IMR-90 (cell line): ENCODE data around the gene RPS6KA4. TPM values are rescaled to one million over a fixed set of nuclear protein-coding genes. Genes with fewer than 3 reads are reported as not detected.
A peak's percentile ranks its signal among the peaks of the same experiment; 100 is the strongest.

Source experiments
- ATAC-seq: fragments of 200-7000 bp; cut with Tn5 transposase; 2 replicates; pipeline ENCODE4 v1.9.1; 2020; ENCODE audit warnings: low read depth, mild to moderate bottlenecking, moderate library complexity
- BruUV-seq: library from RNA; stranded (reverse); fragments of 400-500 nt; replicated peaks from 2 replicates; lab custom pipeline; 2021; lab: Mats Ljungman, UMichigan
- CTCF ChIA-PET: fragments of 300-600 bp; formaldehyde crosslinking; extraction: SDS; loops from one replicate; lab custom pipeline; 2021; ENCODE audit warnings: antibody characterized with exemption; lab: Yijun Ruan, JAX
- POLR2A ChIA-PET: fragments of 300-600 bp; sonication (Branson Sonifier 250); formaldehyde crosslinking; loops from one replicate; lab custom pipeline; 2022; ENCODE audit warnings: antibody characterized with exemption; ENCODE audit not compliant: unreplicated experiment; lab: Charles Lee
- DNase-seq: peaks from one replicate; pipeline ENCODE4 v3.0.0; 2013
- H2AFZ ChIP-seq: replicated peaks from 2 replicates; pipeline ENCODE3; 2013; ENCODE audit warnings: low read length, mild to moderate bottlenecking; ENCODE audit not compliant: poor library complexity
- H2AK5ac ChIP-seq: 2 replicates; pipeline ENCODE4 v1.6.1; 2013; ENCODE audit warnings: low read depth, low read length, inconsistent platforms
- H2AK9ac ChIP-seq: replicated peaks from 2 replicates; pipeline ENCODE3; 2013; ENCODE audit warnings: mild to moderate bottlenecking, low read depth, low read length, moderate library complexity; ENCODE audit not compliant: poor library complexity
- H2BK120ac ChIP-seq: 2 replicates; pipeline ENCODE4 v1.6.1; 2013; ENCODE audit warnings: low read depth, low read length, inconsistent platforms
- H2BK15ac ChIP-seq: 3 replicates; pipeline ENCODE4 v1.6.1; 2013; ENCODE audit warnings: low read depth, low read length, inconsistent platforms
- H2BK20ac ChIP-seq: 2 replicates; pipeline ENCODE4 v1.6.1; 2013; ENCODE audit warnings: low read depth, mild to moderate bottlenecking, inconsistent platforms, low read length, moderate library complexity
- H2BK5ac ChIP-seq: 2 replicates; pipeline ENCODE4 v1.6.1; 2013; ENCODE audit warnings: mild to moderate bottlenecking, low read depth, low read length, inconsistent platforms; ENCODE audit not compliant: poor library complexity, severe bottlenecking
- H3K14ac ChIP-seq: replicated peaks from 2 replicates; pipeline ENCODE4 v1.6.1; 2013; ENCODE audit warnings: low read depth, low read length, inconsistent platforms
- H3K18ac ChIP-seq: 2 replicates; pipeline ENCODE4 v1.6.1; 2013; ENCODE audit warnings: low read depth, low read length, control low read depth
- H3K23ac ChIP-seq: 2 replicates; pipeline ENCODE4 v1.6.1; 2013; ENCODE audit warnings: low read depth, low read length, inconsistent platforms
- H3K27ac ChIP-seq: 2 replicates; pipeline ENCODE4 v1.5.1; 2013; ENCODE audit warnings: mild to moderate bottlenecking, control low read depth, low read length; ENCODE audit not compliant: insufficient read depth
- H3K27me3 ChIP-seq: 2 replicates; pipeline ENCODE4 v1.6.1; 2013; ENCODE audit warnings: low read length; ENCODE audit not compliant: control insufficient read depth, insufficient read depth
- H3K36me3 ChIP-seq: 2 replicates; pipeline ENCODE4 v1.6.1; 2013; ENCODE audit warnings: low read length, mixed read lengths; ENCODE audit not compliant: control insufficient read depth, insufficient read depth
- H3K4ac ChIP-seq: 2 replicates; pipeline ENCODE4 v1.6.1; 2013; ENCODE audit warnings: low read depth, low read length, inconsistent platforms
- H3K4me1 ChIP-seq: 2 replicates; pipeline ENCODE4 v1.6.1; 2013; ENCODE audit warnings: low read length, mixed read lengths; ENCODE audit not compliant: control insufficient read depth, insufficient read depth
- H3K4me2 ChIP-seq: 2 replicates; pipeline ENCODE4 v1.6.1; 2013; ENCODE audit warnings: low read depth, mild to moderate bottlenecking, control low read depth, low read length, moderate library complexity
- H3K4me3 ChIP-seq: 2 replicates; pipeline ENCODE4 v1.5.1; 2013; ENCODE audit warnings: low read depth, mild to moderate bottlenecking, control low read depth, low read length, moderate library complexity; ENCODE audit not compliant: insufficient read depth
- H3K56ac ChIP-seq: 2 replicates; pipeline ENCODE4 v1.6.1; 2013; ENCODE audit warnings: low read length, inconsistent platforms; ENCODE audit not compliant: insufficient read depth; ENCODE audit errors: extremely low read depth
- H3K79me1 ChIP-seq, 2 experiments: 2 replicates each; pipeline ENCODE4 v1.6.1; 2013; ENCODE audit warnings: low read length in 2 of 2, inconsistent platforms in 1 of 2, low read depth in 1 of 2
- H3K9ac ChIP-seq: 2 replicates; pipeline ENCODE4 v1.6.1; 2013; ENCODE audit warnings: low read depth, low read length, control low read depth
- H3K9me1 ChIP-seq: 2 replicates; pipeline ENCODE4 v1.6.1; 2013; ENCODE audit warnings: low read length, inconsistent platforms; ENCODE audit not compliant: insufficient read depth
- H3K9me3 ChIP-seq: 2 replicates; pipeline ENCODE4 v1.6.1; 2013; ENCODE audit warnings: low read length; ENCODE audit not compliant: control insufficient read depth, insufficient read depth
- H4K20me1 ChIP-seq: 2 replicates; pipeline ENCODE4 v1.6.1; 2013; ENCODE audit warnings: low read length, inconsistent platforms; ENCODE audit not compliant: insufficient read depth
- H4K5ac ChIP-seq: 2 replicates; pipeline ENCODE4 v1.6.1; 2013; ENCODE audit warnings: mild to moderate bottlenecking, low read depth, low read length, control low read depth
- H4K8ac ChIP-seq, 2 experiments: 2 replicates each; pipeline ENCODE4 v1.6.1; 2013; ENCODE audit warnings: low read depth in 2 of 2, low read length in 2 of 2, control low read depth in 1 of 2, inconsistent platforms in 1 of 2
- H4K91ac ChIP-seq: 2 replicates; pipeline ENCODE4 v1.6.1; 2013; ENCODE audit warnings: low read depth, low read length, inconsistent platforms; ENCODE audit not compliant: insufficient read depth
- BHLHE40 ChIP-seq: fragments of 150-350 bp; IDR thresholded peaks from 2 replicates; pipeline ENCODE4 v1.6.1; 2016; ENCODE audit warnings: mild to moderate bottlenecking, low read depth, low read length
- CEBPB ChIP-seq: IDR thresholded peaks from 2 replicates; pipeline ENCODE4 v1.6.1; 2012; ENCODE audit warnings: low read depth, low read length, improper control_type of control experiment
- CHD1 ChIP-seq: IDR thresholded peaks from 2 replicates; pipeline ENCODE4 v1.6.1; 2012; ENCODE audit warnings: low read depth, low read length, improper control_type of control experiment
- FOS ChIP-seq: fragments of 150-350 bp; IDR thresholded peaks from 2 replicates; pipeline ENCODE4 v1.6.1; 2016; ENCODE audit warnings: low read depth, low read length
- MAFK ChIP-seq: IDR thresholded peaks from 2 replicates; pipeline ENCODE4 v1.6.1; 2012; ENCODE audit warnings: low read depth, low read length, improper control_type of control experiment
- MAZ ChIP-seq: IDR thresholded peaks from 2 replicates; pipeline ENCODE4 v1.6.1; 2012; ENCODE audit warnings: low read depth, mild to moderate bottlenecking, low read length, improper control_type of control experiment, moderate library complexity, borderline replicate concordance
- MXI1 ChIP-seq: IDR thresholded peaks from 2 replicates; pipeline ENCODE4 v1.6.1; 2012; ENCODE audit warnings: low read depth, mild to moderate bottlenecking, low read length, moderate library complexity, borderline replicate concordance
- NFE2L2 ChIP-seq: fragments of 150-350 bp; IDR thresholded peaks from 2 replicates; pipeline ENCODE4 v1.6.1; 2016; ENCODE audit warnings: low read depth, mild to moderate bottlenecking, low read length
- POLR2A ChIP-seq: IDR thresholded peaks from 2 replicates; pipeline ENCODE4 v1.6.1; 2012; ENCODE audit warnings: mild to moderate bottlenecking, low read depth, low read length
- RAD21 ChIP-seq: IDR thresholded peaks from 2 replicates; pipeline ENCODE4 v1.6.1; 2012; ENCODE audit warnings: low read length, improper control_type of control experiment
- RCOR1 ChIP-seq: IDR thresholded peaks from 2 replicates; pipeline ENCODE4 v1.6.1; 2012; ENCODE audit warnings: mild to moderate bottlenecking, low read length, improper control_type of control experiment; ENCODE audit not compliant: insufficient replicate concordance
- RFX5 ChIP-seq: IDR thresholded peaks from 2 replicates; pipeline ENCODE4 v1.8.0; 2012; ENCODE audit warnings: low read depth, mild to moderate bottlenecking, low read length, moderate library complexity
- SMC3 ChIP-seq: fragments of 150-350 bp; IDR thresholded peaks from 2 replicates; pipeline ENCODE4 v1.6.1; 2016; ENCODE audit warnings: low read depth, mild to moderate bottlenecking, antibody characterized with exemption, low read length, moderate library complexity
- WGBS, 2 experiments: methylation state at CpG; one replicate each; pipeline versions ENCODE4 v1.1.5 to v1.1.7; 2013; ENCODE audit warnings: missing lambda C conversion rate in 2 of 2; ENCODE audit not compliant: insufficient read length in 1 of 2; ENCODE audit errors: extremely low coverage in 2 of 2; 5-methylcytosine and 5-hydroxymethylcytosine counted together
- dilution Hi-C: fragments of 300-500 bp; cut with HindIII; formaldehyde crosslinking; loops from one replicate; pipeline ENCODE4 v1.14.3; 2018; ENCODE audit warnings: low sequenced_read_pairs; ENCODE audit not compliant: unreplicated experiment
- in situ Hi-C: fragments of 300-500 bp; cut with MboI; formaldehyde crosslinking; loops from 3 replicates; pipeline ENCODE4 v1.14.3; 2019; ENCODE audit warnings: low sequenced_read_pairs, inconsistent platforms, mixed read lengths
- intact Hi-C: fragments of 100-400 bp; cut with micrococcal nuclease; formaldehyde crosslinking; loops from 2 replicates; pipeline ENCODE4 v1.10.0; 2022
- polyA plus RNA-seq, 3 experiments: library from polyadenylated mRNA; depleted of rRNA; stranded (reverse); fragments of >200 nt; gene quantifications; 2 replicates each; pipeline ENCODE4 v1.2.3, GENCODE V29; 2012; ENCODE audit warnings: low replicate concordance in 1 of 3
- total RNA-seq: library from RNA; depleted of rRNA; stranded (reverse); fragments of >200 nt; gene quantifications from 2 replicates; pipeline ENCODE4 v1.2.3, GENCODE V29; 2012
- TF ChIP-seq, protein P1 (sequence below): fragments of 150-350 bp; IDR thresholded peaks from 2 replicates; pipeline ENCODE4 v1.6.1; 2016; ENCODE audit warnings: low read depth, mild to moderate bottlenecking, low read length, moderate library complexity, borderline replicate concordance
- TF ChIP-seq, protein P2 (sequence below): fragments of 150-350 bp; IDR thresholded peaks from 2 replicates; pipeline ENCODE4 v1.6.1; 2017; ENCODE audit warnings: mild to moderate bottlenecking, antibody characterized with exemption, low read length, low read depth
- TF ChIP-seq, protein P3 (sequence below): conservative IDR thresholded peaks from 2 replicates; pipeline ENCODE4 v1.5.1; 2012; ENCODE audit warnings: mild to moderate bottlenecking, low read depth, low read length, improper control_type of control experiment

RPS6KA4 gene
- total and polyA plus RNA-seq, 2 of the 4 experiments (the other 2 are of a cell fraction) = 38.8 to 52.9 TPM

DNA sequence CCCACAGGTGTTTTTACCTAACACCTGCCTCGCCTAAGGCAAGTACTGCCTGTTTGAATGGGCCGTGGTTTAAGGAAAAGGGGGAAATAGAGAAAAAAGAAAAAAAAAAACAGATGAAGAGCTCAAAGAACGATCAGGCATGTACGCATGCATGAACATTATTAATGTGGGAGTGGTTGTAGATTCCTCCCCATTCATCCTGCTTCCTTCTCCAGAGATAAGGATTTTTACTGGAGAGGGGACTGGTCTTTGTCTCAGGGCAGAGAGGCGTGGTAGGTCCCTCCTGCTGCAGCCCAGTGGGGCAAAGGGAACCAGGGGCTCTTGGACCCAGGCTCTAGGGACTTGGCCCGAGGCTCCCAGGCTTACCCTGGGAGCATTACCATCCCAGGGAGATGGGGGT, 23.1 kb downstream of the RPS6KA4 start:
- no peak overlapping the region for H3K56ac ChIP-seq
- CTCF ChIA-PET = no interaction called here
- H4K8ac ChIP-seq = no peak overlapping the region
- TF ChIP-seq MAZ (no peak), MXI1 (no peak), POLR2A (no peak), FOS (no peak), SMC3 (no peak), RFX5 (no peak), CEBPB (no peak), BHLHE40 (no peak), MAFK (no peak), NFE2L2 (no peak), RAD21 (no peak), RCOR1 (no peak), CHD1 (no peak)
- TF ChIP-seq, protein P1, sequence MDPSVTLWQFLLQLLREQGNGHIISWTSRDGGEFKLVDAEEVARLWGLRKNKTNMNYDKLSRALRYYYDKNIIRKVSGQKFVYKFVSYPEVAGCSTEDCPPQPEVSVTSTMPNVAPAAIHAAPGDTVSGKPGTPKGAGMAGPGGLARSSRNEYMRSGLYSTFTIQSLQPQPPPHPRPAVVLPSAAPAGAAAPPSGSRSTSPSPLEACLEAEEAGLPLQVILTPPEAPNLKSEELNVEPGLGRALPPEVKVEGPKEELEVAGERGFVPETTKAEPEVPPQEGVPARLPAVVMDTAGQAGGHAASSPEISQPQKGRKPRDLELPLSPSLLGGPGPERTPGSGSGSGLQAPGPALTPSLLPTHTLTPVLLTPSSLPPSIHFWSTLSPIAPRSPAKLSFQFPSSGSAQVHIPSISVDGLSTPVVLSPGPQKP = no peak
- TF ChIP-seq, protein P2, sequence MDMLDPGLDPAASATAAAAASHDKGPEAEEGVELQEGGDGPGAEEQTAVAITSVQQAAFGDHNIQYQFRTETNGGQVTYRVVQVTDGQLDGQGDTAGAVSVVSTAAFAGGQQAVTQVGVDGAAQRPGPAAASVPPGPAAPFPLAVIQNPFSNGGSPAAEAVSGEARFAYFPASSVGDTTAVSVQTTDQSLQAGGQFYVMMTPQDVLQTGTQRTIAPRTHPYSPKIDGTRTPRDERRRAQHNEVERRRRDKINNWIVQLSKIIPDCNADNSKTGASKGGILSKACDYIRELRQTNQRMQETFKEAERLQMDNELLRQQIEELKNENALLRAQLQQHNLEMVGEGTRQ = no peak
- TF ChIP-seq, protein P3, sequence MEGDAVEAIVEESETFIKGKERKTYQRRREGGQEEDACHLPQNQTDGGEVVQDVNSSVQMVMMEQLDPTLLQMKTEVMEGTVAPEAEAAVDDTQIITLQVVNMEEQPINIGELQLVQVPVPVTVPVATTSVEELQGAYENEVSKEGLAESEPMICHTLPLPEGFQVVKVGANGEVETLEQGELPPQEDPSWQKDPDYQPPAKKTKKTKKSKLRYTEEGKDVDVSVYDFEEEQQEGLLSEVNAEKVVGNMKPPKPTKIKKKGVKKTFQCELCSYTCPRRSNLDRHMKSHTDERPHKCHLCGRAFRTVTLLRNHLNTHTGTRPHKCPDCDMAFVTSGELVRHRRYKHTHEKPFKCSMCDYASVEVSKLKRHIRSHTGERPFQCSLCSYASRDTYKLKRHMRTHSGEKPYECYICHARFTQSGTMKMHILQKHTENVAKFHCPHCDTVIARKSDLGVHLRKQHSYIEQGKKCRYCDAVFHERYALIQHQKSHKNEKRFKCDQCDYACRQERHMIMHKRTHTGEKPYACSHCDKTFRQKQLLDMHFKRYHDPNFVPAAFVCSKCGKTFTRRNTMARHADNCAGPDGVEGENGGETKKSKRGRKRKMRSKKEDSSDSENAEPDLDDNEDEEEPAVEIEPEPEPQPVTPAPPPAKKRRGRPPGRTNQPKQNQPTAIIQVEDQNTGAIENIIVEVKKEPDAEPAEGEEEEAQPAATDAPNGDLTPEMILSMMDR = no peak
- H3K4me2 ChIP-seq = no peak overlapping the region
- no peak overlapping the region for H4K91ac ChIP-seq
- H3K27me3 ChIP-seq = peaks cover 36% of the 10 kb centered on the region
- ATAC-seq = no peak
- intact Hi-C loops (no loop called here), in situ Hi-C loops (no loop called here), dilution Hi-C loops (no loop called here)
- H2AK5ac ChIP-seq = no peak overlapping the region
- H3K9me3 ChIP-seq = no peaks in the 10 kb centered on the region
- H3K4me1 ChIP-seq = no peaks in the 10 kb centered on the region
- no peaks in the 10 kb centered on the region for H4K20me1 ChIP-seq
- H3K79me1 ChIP-seq = no peaks in the 10 kb centered on the region
- POLR2A ChIA-PET = no interaction called here
- no peak overlapping the region for H3K9ac ChIP-seq
- H2BK120ac ChIP-seq = no peak overlapping the region
- H3K14ac ChIP-seq = no peak overlapping the region
- 0 out of 2 replicates have a peak, but pooled peaks cover 5% of the 10 kb centered on the region for H3K9me1 ChIP-seq
- no peak overlapping the region for H3K4me3 ChIP-seq
- H4K5ac ChIP-seq = no peak overlapping the region
- H2BK5ac ChIP-seq = no peak overlapping the region
- WGBS, 2 experiments = no CpG with 5 or more reads among the region's 6 CpGs
- H2BK15ac ChIP-seq = no peak overlapping the region
- BruUV-seq = no TSS peak
- DNase-seq = no peak
- no peak overlapping the region for H2AK9ac ChIP-seq
- no peak overlapping the region for H3K18ac ChIP-seq
- peak overlapping the region; percentile 5 for H2AFZ ChIP-seq
- no peak overlapping the region for H3K27ac ChIP-seq
- H3K23ac ChIP-seq = no peak overlapping the region
- H3K36me3 ChIP-seq = no peaks in the 10 kb centered on the region
- no peak overlapping the region for H3K4ac ChIP-seq
- no peak overlapping the region for H2BK20ac ChIP-seq
